Panc1 (cell line): ENCODE results near the gene TBC1D9B.

Experiments used
- CTCF ChIP-seq: fragments of 450-650 bp; IDR thresholded peaks from 2 replicates; pipeline ENCODE4 v1.5.1; 2017; ENCODE audit warnings: mild to moderate bottlenecking
- TCF7L2 ChIP-seq: IDR thresholded peaks from 2 replicates; pipeline ENCODE4 v1.6.1; 2011; ENCODE audit warnings: mild to moderate bottlenecking, low read depth, low read length, inconsistent platforms

GRCh38 chr5:179873588-179874110, 34.0 kb downstream of the TBC1D9B start:
- no peak for TF ChIP-seq CTCF
- TF ChIP-seq TCF7L2, result no peak
